Measurements from ENCODE around the gene FAM3B.

- TF ChIP-seq SUZ12 (IDR thresholded peaks at IDR 0.05; ENCODE audit: extremely low read depth, insufficient read depth, insufficient read length) (no peak), ZNF274 (IDR thresholded peaks at IDR 0.05; ENCODE audit: low read depth, low read length) (no peak)
These were observed 21.9 kb downstream of the FAM3B start for GRCh38 chr21:41338455-41338854.

Measured in NT2/D1 (cell line).